ENCODE results near the gene CCL19. TPM values are rescaled to one million over a fixed set of nuclear protein-coding genes. Genes with fewer than 3 reads are reported as not detected.
"Not testable (repeated sequence)": the region's sequence is repeated elsewhere in the genome, so short reads cannot be mapped to it uniquely, and the experiment has no call there.

Gene CCL19
- total RNA-seq = not detected

- no peak within 1 kb of the TSS for H3K4me3 Mint-ChIP-seq
- POLR2A ChIA-PET = no interaction called here
- H3K27ac Mint-ChIP-seq = no peak within 1 kb of the TSS
- no peak for DNase-seq
- no peaks in the 10 kb centered on the region for H3K4me1 Mint-ChIP-seq (ENCODE audit: low read depth)
- no peaks in the 10 kb centered on the region for H3K27me3 Mint-ChIP-seq
- CTCF ChIA-PET = interaction anchor here (1.0 to 1.6 kb wide), 2 partner anchors 11 to 30 kb away, joined by 3 to 7 read pairs; no protein-coding TSS in a partner anchor
- no peaks in the 10 kb centered on the region for H3K9me3 Mint-ChIP-seq
- intact Hi-C loops (cut with micrococcal nuclease) = no loop called here
- H3K36me3 Mint-ChIP-seq = no peaks in the 10 kb centered on the region
These were observed at the start of gene CCL19 for GRCh38 chr9:34690983-34691935. Gene CCL19, minus strand, starts transcription at chr9:34691276. Its CDS starts 137 bp downstream, at chr9:34691139.

- H3K27ac Mint-ChIP-seq; CTCF ChIA-PET; H3K4me3 Mint-ChIP-seq; intact Hi-C loops (cut with micrococcal nuclease); H3K9me3 Mint-ChIP-seq; DNase-seq; H3K4me1 Mint-ChIP-seq (ENCODE audit: low read depth); H3K36me3 Mint-ChIP-seq; POLR2A ChIA-PET: not testable (repeated sequence)
- H3K27me3 Mint-ChIP-seq = peaks cover 12% of the 10 kb centered on the region
These were observed 49.1 kb upstream of the CCL19 start for GRCh38 chr9:34740176-34740575.

- H3K4me1 Mint-ChIP-seq (ENCODE audit: low read depth) = peaks cover 4% of the 10 kb centered on the region
- intact Hi-C loops (cut with micrococcal nuclease) = no loop called here
- DNase-seq = no peak
- ChIA-PET POLR2A (no interaction called here), CTCF (interaction anchor here (0.6 kb wide), 1 partner anchor 9 kb away, joined by 3 read pairs; a partner anchor contains a TSS)
- H3K36me3 Mint-ChIP-seq = no peaks in the 10 kb centered on the region
- H3K4me3 Mint-ChIP-seq = no peak overlapping the region
- no peak overlapping the region for H3K27ac Mint-ChIP-seq
- no peaks in the 10 kb centered on the region for H3K9me3 Mint-ChIP-seq
- H3K27me3 Mint-ChIP-seq = peaks cover 8% of the 10 kb centered on the region
These were observed 46.7 kb upstream of the CCL19 start for GRCh38 chr9:34737677-34738260.

GRCh38 chr9:34734720-34735119, 43.6 kb upstream of the CCL19 start:
- CTCF ChIA-PET = interaction anchor here (0.9 kb wide), 1 partner anchor 32 kb away, joined by 4 read pairs; no protein-coding TSS in a partner anchor
- H3K27ac Mint-ChIP-seq = no peak overlapping the region
- H3K27me3 Mint-ChIP-seq = peaks cover 3% of the 10 kb centered on the region
- H3K9me3 Mint-ChIP-seq = no peaks in the 10 kb centered on the region
- H3K4me1 Mint-ChIP-seq (ENCODE audit: low read depth) = no peaks in the 10 kb centered on the region
- H3K4me3 Mint-ChIP-seq = no peak overlapping the region
- intact Hi-C loops (cut with micrococcal nuclease) = no loop called here
- no peak for DNase-seq
- H3K36me3 Mint-ChIP-seq = no peaks in the 10 kb centered on the region
- POLR2A ChIA-PET = no interaction called here

GRCh38 chr9:34732886-34733285, 41.8 kb upstream of the CCL19 start:
- CTCF ChIA-PET = no interaction called here
- Mint-ChIP-seq H3K4me3 (no peak overlapping the region), H3K4me1 (ENCODE audit: low read depth) (no peaks in the 10 kb centered on the region), H3K27ac (no peak overlapping the region), H3K27me3 (peaks cover 3% of the 10 kb centered on the region), H3K9me3 (no peaks in the 10 kb centered on the region), H3K36me3 (no peaks in the 10 kb centered on the region)
- POLR2A ChIA-PET = no interaction called here
- intact Hi-C loops (cut with micrococcal nuclease) = no loop called here
- DNase-seq = no peak

GRCh38 chr9:34732478-34732877, 41.4 kb upstream of the CCL19 start:
- Mint-ChIP-seq H3K4me3 (no peak overlapping the region), H3K27me3 (peaks cover 3% of the 10 kb centered on the region), H3K27ac (no peak overlapping the region), H3K4me1 (ENCODE audit: low read depth) (no peaks in the 10 kb centered on the region), H3K9me3 (no peaks in the 10 kb centered on the region), H3K36me3 (no peaks in the 10 kb centered on the region)
- CTCF ChIA-PET = no interaction called here
- POLR2A ChIA-PET = no interaction called here
- no peak for DNase-seq
- intact Hi-C loops (cut with micrococcal nuclease) = no loop called here

GRCh38 chr9:34723141-34723540, 32.1 kb upstream of the CCL19 start:
- Mint-ChIP-seq H3K4me3 (no peak overlapping the region), H3K27ac (no peak overlapping the region), H3K27me3 (no peaks in the 10 kb centered on the region), H3K4me1 (ENCODE audit: low read depth) (no peaks in the 10 kb centered on the region), H3K9me3 (no peaks in the 10 kb centered on the region), H3K36me3 (no peaks in the 10 kb centered on the region)
- POLR2A ChIA-PET = no interaction called here
- CTCF ChIA-PET = interaction anchor here (1.1 to 2.0 kb wide), 2 partner anchors 21 to 132 kb away, joined by 3 to 6 read pairs; no protein-coding TSS in a partner anchor
- intact Hi-C loops (cut with micrococcal nuclease) = no loop called here
- DNase-seq = no peak

GRCh38 chr9:34719769-34720025, 28.6 kb upstream of the CCL19 start:
- H3K9me3 Mint-ChIP-seq; H3K27me3 Mint-ChIP-seq; POLR2A ChIA-PET; DNase-seq; H3K27ac Mint-ChIP-seq; H3K4me3 Mint-ChIP-seq; CTCF ChIA-PET; H3K4me1 Mint-ChIP-seq (ENCODE audit: low read depth); intact Hi-C loops (cut with micrococcal nuclease); H3K36me3 Mint-ChIP-seq: not testable (repeated sequence)

GRCh38 chr9:34719021-34719768, 28.1 kb upstream of the CCL19 start:
- peaks cover 8% of the 10 kb centered on the region for H3K27me3 Mint-ChIP-seq
- no peaks in the 10 kb centered on the region for H3K36me3 Mint-ChIP-seq
- no peaks in the 10 kb centered on the region for H3K4me1 Mint-ChIP-seq (ENCODE audit: low read depth)
- no peaks in the 10 kb centered on the region for H3K9me3 Mint-ChIP-seq
- CTCF ChIA-PET = interaction anchor here (0.5 kb wide), 1 partner anchor 188 kb away, joined by 3 read pairs; no protein-coding TSS in a partner anchor
- no peak overlapping the region for H3K4me3 Mint-ChIP-seq
- POLR2A ChIA-PET = no interaction called here
- no peak for DNase-seq
- intact Hi-C loops (cut with micrococcal nuclease) = no loop called here
- H3K27ac Mint-ChIP-seq = no peak overlapping the region

- intact Hi-C loops (cut with micrococcal nuclease) = no loop called here
- peaks cover 11% of the 10 kb centered on the region for H3K27me3 Mint-ChIP-seq
- H3K36me3 Mint-ChIP-seq = no peaks in the 10 kb centered on the region
- no peaks in the 10 kb centered on the region for H3K4me1 Mint-ChIP-seq (ENCODE audit: low read depth)
- no peak overlapping the region for H3K4me3 Mint-ChIP-seq
- no peaks in the 10 kb centered on the region for H3K9me3 Mint-ChIP-seq
- DNase-seq = no peak
- POLR2A ChIA-PET = no interaction called here
- CTCF ChIA-PET = no interaction called here
- no peak overlapping the region for H3K27ac Mint-ChIP-seq
These were observed 27.0 kb upstream of the CCL19 start for GRCh38 chr9:34717996-34718614.

- CTCF ChIA-PET = interaction anchor here (1.1 to 1.4 kb wide), 3 partner anchors 14 to 83 kb away, joined by 3 to 5 read pairs (median 4); no protein-coding TSS in a partner anchor
- H3K4me1 Mint-ChIP-seq (ENCODE audit: low read depth) = no peaks in the 10 kb centered on the region
These were observed 25.6 kb upstream of the CCL19 start for GRCh38 chr9:34716711-34717110.

GRCh38 chr9:34715639-34716215, 24.7 kb upstream of the CCL19 start:
- intact Hi-C loops (cut with micrococcal nuclease) = no loop called here
- Mint-ChIP-seq H3K9me3 (no peaks in the 10 kb centered on the region), H3K36me3 (no peaks in the 10 kb centered on the region), H3K27me3 (peaks cover 11% of the 10 kb centered on the region), H3K4me1 (ENCODE audit: low read depth) (no peaks in the 10 kb centered on the region), H3K4me3 (no peak overlapping the region), H3K27ac (no peak overlapping the region)
- ChIA-PET POLR2A (no interaction called here), CTCF (interaction anchor here (1.1 to 1.2 kb wide), 2 partner anchors 11 to 14 kb away, joined by 3 read pairs; no protein-coding TSS in a partner anchor)
- DNase-seq = no peak

More at GRCh38 chr9:34716711-34717110, 25.6 kb upstream of the CCL19 start:
- Mint-ChIP-seq H3K27ac (no peak overlapping the region), H3K9me3 (no peaks in the 10 kb centered on the region), H3K4me3 (no peak overlapping the region), H3K36me3 (no peaks in the 10 kb centered on the region), H3K27me3 (peaks cover 11% of the 10 kb centered on the region)
- POLR2A ChIA-PET = no interaction called here
- no peak for DNase-seq
- intact Hi-C loops (cut with micrococcal nuclease) = no loop called here

Measured in activated CD4-positive, alpha-beta memory T cell treated with anti-CD3 and anti-CD28 coated beads for 36 hours (primary cell).